CD4-positive, alpha-beta T cell treated with Interleukin-4 for 4 hours (primary cell): ENCODE measurements around the gene TRIM9.

ENCODE experiments used
- DNase-seq: peaks from one replicate; pipeline ENCODE4 v3.0.0-alpha.2; 2020

Gene TRIM9

GRCh38 chr14:51041883-51042282 lies 53.0 kb downstream of the TRIM9 start:
- no peak for DNase-seq

- no peak for DNase-seq
These were observed 53.8 kb downstream of the TRIM9 start for GRCh38 chr14:51041108-51041531.

- no peak for DNase-seq
These were observed 55.7 kb downstream of the TRIM9 start for GRCh38 chr14:51039252-51039651.

GRCh38 chr14:51035611-51036192 lies 59.2 kb downstream of the TRIM9 start:
- DNase-seq = no peak

- no peak for DNase-seq
These were observed 65.8 kb downstream of the TRIM9 start for GRCh38 chr14:51028851-51029754.

GRCh38 chr14:51028361-51028760 lies 66.5 kb downstream of the TRIM9 start:
- DNase-seq = no peak

GRCh38 chr14:51024377-51024776 lies 70.5 kb downstream of the TRIM9 start:
- DNase-seq = no peak

- no peak for DNase-seq
These were observed 70.9 kb downstream of the TRIM9 start for GRCh38 chr14:51023964-51024363.

- DNase-seq = no peak
These were observed 72.1 kb downstream of the TRIM9 start for GRCh38 chr14:51022769-51023168.

- DNase-seq = no peak
These were observed 74.7 kb downstream of the TRIM9 start for GRCh38 chr14:51020024-51020710.

- no peak for DNase-seq
These were observed 75.8 kb downstream of the TRIM9 start for GRCh38 chr14:51019089-51019488.

- DNase-seq = no peak
These were observed 76.4 kb downstream of the TRIM9 start for GRCh38 chr14:51018521-51018920.

- DNase-seq = no peak
These were observed 80.3 kb downstream of the TRIM9 start for GRCh38 chr14:51014625-51015024.

- DNase-seq = no peak
These were observed 80.8 kb downstream of the TRIM9 start for GRCh38 chr14:51014086-51014485.

- no peak for DNase-seq
These were observed 82.8 kb downstream of the TRIM9 start for GRCh38 chr14:51012055-51012454.

GRCh38 chr14:51008446-51008845 lies 86.5 kb downstream of the TRIM9 start:
- DNase-seq = no peak

- DNase-seq = no peak
These were observed 88.1 kb downstream of the TRIM9 start for GRCh38 chr14:51006781-51007211.

- DNase-seq = no peak
These were observed 88.6 kb downstream of the TRIM9 start for GRCh38 chr14:51006324-51006723.

GRCh38 chr14:51004801-51005526 lies 89.9 kb downstream of the TRIM9 start:
- no peak for DNase-seq

GRCh38 chr14:51004352-51004800 lies 90.5 kb downstream of the TRIM9 start:
- DNase-seq = no peak

- no peak for DNase-seq
These were observed 92.4 kb downstream of the TRIM9 start for GRCh38 chr14:51002406-51002999.

GRCh38 chr14:51000566-51000965 lies 94.3 kb downstream of the TRIM9 start:
- no peak for DNase-seq

- DNase-seq = no peak
These were observed 95.2 kb downstream of the TRIM9 start for GRCh38 chr14:50999726-51000125.
